ENCODE data around the gene WNT8B.

Gene WNT8B

GRCh38 chr10:100519311-100520051, 56.7 kb downstream of the WNT8B start, which contains the start of gene SEC31B:
TSS of gene SEC31B (minus strand) at chr10:100519861. CDS start at chr10:100516952, 2,909 bp downstream.
- no peak for FAIRE-seq

GRCh38 chr10:100520811-100521210, 58.0 kb downstream of the WNT8B start:
- no peak for FAIRE-seq

- FAIRE-seq: no peak
Measured at GRCh38 chr10:100522107-100522801, 59.4 kb downstream of the WNT8B start.

GRCh38 chr10:100522945-100523344, 60.1 kb downstream of the WNT8B start:
- FAIRE-seq: no peak

- FAIRE-seq: no peak
Measured at GRCh38 chr10:100524206-100524605, 61.4 kb downstream of the WNT8B start.

- no peak for FAIRE-seq
Measured at GRCh38 chr10:100524638-100525037, 61.8 kb downstream of the WNT8B start.

- FAIRE-seq: no peak
Measured at GRCh38 chr10:100528123-100528886, 65.5 kb downstream of the WNT8B start.

GRCh38 chr10:100528921-100529474, 66.2 kb downstream of the WNT8B start:
- FAIRE-seq: no peak

- FAIRE-seq: no peak
Measured at GRCh38 chr10:100529475-100530298, 66.9 kb downstream of the WNT8B start, which contains the start of gene NDUFB8. TSS of gene NDUFB8 (minus strand) at chr10:100529871. CDS start at chr10:100529851, 20 bp downstream.

GRCh38 chr10:100531761-100532160, 69.0 kb downstream of the WNT8B start:
- FAIRE-seq: no peak
